Activated CD8-positive, alpha-beta memory T cell treated with anti-CD3 and anti-CD28 coated beads, Interleukin-2, amount 50 U/mL, for 24 hours (primary cell): ENCODE results near the gene CCSAP.
"Not testable (repeated sequence)": the region's sequence is repeated elsewhere in the genome, so short reads cannot be mapped to it uniquely, and the experiment has no call there.

Experiments used
- DNase-seq: peaks from one replicate; pipeline ENCODE4 v3.0.0-alpha.2; 2020; ENCODE audit errors: extremely low read depth

Gene CCSAP

DNA sequence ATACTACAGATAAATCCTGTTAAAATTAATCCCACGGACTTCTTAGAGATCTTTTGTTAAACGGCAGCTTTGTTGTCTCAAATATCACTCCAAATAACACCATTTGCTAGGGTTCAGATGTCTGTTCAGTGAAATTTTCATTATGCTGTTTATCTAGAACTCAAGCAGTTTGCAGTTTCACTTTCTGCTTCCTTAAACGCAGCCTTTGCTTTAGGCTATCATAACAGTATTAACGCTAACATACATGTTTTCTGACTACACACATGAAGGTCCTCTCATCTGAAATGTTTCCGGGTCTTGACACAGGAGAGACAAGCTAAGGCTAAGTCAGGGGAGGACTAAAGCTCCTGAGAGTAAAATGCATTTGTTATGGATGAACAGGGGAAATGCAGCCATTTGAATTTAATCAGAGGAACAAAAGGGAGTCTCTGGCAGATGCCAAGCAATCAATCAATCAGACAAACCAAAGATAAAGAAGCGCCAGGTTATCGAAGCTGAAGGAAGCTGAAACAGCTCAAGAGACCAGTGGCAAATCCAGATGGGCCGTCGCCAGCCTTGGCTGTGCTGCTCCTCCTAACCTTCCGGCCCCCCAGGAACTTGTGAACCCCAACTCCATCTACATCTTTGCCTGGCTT is 16.9 kb downstream of the CCSAP start:
- no peak for DNase-seq

DNA sequence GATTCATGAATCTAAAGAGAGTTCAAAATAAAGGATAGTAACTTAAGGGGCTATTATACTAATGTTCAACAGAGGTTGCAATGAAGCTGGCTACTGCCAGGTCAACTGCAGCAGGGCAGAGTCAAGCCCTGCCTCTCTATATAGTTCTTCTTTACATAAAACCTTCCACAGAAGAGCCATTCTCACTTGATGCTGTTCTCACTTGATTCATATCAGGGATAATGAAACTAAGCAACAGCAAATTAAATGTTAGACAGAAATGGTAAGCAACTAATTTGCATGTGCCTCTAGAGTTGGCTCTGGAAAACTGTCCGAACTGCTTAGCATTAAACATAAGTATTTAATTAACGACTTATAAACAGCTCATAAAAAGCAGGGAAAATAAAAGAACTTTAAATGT is 17.4 kb downstream of the CCSAP start:
- no peak for DNase-seq

DNA sequence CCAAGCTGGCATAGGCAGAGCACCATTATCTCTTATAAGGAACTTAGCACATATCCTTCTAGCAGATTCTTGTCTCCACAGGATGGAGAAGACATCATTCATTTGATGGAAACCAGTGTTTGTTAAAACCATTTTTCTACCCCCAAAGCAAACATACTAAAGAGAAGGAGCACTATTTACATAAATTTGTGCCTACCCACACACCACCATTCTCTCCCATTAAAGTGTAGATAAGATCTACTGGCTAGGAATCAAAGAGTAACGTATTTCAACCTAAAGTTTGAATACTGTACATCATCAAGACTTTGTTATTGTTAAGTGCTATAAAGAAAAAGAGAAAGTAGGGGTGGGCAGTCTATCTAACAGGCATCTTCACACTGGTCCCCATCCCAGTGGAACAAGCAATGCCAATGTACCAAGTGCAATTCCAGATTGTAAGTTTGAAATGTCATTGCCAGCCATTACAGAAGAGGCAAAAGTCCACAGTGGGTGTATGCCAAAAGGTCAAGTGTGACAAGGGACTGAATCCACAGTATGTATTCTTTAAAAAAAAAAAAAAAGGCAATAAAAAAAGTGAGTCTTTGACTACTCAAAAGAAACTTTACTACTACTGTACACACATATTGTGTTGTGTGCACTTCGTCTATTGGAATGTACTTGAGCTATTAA is 18.8 kb downstream of the CCSAP start:
- DNase-seq: no peak

DNA sequence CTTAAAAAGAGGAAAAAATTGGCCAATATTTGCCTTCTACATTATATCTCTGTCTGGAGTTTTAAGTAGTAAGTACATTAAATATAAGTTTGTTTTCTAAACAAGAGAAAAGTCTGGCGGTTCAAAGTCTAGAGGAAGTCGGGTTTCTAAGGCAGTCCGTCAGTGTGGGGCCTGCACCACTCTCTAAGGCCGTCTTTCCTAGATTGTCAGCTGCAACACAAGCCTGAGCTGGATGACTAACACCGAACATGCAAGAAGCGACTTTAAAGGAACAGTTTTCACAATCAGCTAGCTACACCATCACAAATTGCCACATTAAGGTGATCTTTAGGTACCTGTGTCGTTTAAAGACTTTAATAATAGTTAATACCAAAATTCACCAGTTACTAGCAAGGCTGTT is 19.6 kb downstream of the CCSAP start:
- no peak for DNase-seq

DNA sequence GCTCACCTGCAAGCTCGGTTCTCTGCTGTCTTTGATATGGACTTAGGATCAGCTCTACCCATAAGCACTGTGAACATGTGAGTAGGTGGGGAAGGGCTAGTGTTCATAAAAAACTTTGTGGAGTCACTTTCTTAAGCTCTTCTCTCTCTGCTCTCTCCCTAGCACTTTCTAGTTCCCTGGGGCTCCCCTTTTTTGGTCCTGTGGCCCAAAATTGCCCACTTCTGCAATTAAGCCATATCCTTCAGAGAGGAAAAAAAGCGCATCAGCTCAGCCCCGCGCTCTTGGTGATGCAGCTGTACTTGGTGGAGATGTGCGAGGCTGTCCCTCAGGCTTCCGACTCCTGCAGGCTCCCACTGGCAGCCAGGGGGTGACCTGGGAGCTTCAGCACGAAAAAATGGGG is 23.4 kb downstream of the CCSAP start:
- DNase-seq: no peak

DNA sequence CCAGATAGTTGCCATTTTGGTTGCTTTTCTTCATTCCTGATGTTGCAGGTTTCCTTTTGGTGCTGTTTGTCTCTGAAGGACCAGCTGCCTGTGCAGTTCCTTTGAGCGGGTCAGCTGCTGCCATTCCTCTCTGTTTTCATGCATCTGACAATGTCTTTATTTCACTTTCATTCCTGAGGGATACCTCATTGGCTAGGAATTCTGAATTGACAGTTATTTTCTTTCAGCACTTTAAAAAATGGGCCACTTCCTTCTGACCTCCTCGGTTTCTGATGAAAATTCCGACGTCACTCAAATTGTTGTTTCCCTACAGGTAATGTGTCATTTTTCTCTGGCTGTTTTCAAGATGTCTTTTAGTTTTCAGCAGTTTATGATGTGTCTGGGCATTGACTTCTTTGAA is 24.8 kb downstream of the CCSAP start:
- DNase-seq: no peak

DNA sequence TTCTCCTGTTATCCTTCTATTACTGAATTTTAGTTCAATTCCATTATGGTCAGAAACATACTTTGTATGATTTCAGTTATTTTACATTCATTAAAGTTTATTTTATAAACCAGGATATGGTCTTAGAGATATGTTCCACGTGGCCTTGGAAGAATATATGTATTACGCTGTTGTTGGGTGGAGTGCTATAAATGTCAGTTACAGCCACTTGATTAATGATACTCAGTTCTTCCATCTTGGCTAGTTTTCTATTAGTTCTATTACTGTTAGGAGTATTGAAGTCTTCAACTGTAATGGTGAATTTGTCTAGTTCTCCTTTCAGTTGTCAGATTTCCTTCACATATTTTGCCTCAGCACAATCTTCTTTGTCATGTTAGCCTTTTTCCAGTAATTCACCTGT is 26.7 kb downstream of the CCSAP start:
- DNase-seq: no peak

DNA sequence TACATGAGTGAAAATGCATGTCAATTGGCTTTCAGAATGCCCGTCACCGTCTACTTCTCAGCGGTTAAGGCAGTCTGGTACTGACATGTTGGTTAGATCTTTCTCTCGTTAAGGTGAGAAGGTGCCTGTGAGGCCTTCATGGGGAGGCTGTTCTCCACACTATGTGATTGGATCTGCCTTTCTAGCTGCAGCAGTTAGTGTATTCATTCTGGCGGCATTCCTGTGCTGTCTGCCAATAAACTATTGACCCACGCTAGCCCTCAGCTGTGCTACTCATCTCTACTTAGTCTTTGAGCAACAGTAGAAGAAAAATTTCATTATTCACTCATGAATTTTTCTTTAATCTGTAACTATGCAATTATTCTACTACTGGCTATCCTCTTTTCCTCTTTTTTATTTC is 32.0 kb downstream of the CCSAP start:
- DNase-seq: no peak

DNA sequence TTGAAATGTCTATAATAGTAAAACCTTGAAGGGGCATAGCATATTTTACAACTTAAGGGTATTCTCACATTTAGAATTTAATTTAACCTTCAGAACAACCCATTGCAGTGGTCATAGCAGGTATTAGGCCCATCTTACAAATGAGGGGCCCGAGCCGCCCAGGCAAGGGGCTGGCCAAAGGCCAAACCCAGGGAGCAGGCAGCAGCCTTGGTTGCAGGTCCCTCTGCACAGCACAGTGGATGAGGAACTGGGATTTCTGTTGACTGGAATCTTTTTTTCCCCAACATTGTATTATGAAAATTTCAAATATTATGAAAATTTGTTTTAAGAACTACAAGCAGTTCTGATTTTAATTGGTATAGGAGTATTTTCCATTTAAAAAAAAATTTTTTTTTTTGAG is 33.2 kb downstream of the CCSAP start:
- DNase-seq: no peak

DNA sequence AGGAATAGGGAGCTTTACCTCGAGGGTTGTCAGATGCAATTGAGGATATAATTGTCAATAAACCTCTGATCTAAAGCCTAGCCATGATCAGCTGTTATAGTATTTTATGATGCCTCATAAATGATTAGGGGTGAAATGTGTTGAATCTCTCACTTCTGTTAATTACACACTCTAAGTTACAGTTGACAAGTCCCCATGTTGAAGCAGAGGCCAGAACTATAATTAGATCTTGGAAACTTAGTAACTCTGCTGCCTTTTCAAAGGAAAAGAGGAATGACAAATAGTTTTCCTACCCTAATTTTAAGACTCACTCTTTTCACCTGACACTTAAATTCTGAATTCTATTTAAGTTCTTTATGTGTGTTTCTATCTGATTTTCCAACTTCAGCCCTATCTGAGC is 33.8 kb downstream of the CCSAP start:
- no peak for DNase-seq

DNA sequence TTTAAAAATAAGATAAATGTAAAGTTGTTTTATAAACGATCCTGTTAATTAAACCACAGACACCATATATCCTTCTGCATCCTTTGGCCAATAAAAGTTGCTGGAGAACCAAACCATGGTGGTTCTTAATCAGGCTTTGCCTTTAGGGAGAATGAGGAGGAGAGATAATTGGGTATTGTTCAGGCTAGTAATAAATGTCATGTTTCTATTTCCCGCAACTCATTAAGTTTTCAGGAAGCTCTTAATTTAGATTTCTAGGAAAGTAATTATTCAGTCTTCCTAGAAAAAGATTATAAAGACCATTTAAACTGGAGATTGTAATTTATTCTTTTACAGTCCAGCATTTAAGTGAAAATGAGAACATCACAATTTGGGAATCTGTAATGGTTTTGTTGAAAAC is 37.5 kb downstream of the CCSAP start:
- DNase-seq: no peak

DNA sequence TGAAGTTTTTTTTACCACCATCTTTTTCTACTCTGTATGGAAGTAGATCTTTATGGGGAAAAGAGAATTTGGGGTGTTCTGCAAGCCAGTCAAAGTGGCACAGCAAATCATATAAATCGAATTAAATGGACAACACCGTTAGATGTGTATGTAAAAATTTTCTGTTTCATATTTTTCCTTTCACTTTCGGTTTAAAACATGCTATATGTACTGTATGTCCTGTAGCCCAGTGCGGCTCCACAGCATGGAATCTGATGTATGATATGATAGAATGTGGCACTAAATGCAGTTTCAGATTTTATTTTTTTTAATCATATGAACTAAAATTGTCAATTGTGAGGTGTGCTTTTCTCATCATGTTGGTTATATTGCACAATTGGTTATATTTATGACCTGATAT is 39.0 kb downstream of the CCSAP start:
- no peak for DNase-seq

DNA sequence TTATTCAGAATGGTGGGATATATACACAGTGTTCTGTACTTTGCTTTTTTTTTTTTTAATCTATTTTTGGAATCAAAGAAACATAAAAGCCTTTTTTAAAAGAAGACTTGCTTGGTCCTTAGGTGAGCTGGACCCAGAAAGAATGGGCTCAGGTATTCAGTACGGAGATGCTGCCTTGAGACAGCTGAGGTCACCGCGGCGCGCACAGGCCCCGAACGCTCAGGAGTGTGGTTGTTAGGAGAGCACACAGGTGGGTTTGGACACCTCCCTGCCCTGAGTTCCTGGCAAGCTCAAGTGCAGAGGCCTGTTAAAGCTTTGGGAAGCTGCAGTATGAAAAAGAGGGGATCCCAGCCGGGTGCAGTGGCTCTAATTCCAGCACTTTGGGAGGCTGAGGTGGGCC is 40.1 kb downstream of the CCSAP start:
- DNase-seq: no peak

DNA sequence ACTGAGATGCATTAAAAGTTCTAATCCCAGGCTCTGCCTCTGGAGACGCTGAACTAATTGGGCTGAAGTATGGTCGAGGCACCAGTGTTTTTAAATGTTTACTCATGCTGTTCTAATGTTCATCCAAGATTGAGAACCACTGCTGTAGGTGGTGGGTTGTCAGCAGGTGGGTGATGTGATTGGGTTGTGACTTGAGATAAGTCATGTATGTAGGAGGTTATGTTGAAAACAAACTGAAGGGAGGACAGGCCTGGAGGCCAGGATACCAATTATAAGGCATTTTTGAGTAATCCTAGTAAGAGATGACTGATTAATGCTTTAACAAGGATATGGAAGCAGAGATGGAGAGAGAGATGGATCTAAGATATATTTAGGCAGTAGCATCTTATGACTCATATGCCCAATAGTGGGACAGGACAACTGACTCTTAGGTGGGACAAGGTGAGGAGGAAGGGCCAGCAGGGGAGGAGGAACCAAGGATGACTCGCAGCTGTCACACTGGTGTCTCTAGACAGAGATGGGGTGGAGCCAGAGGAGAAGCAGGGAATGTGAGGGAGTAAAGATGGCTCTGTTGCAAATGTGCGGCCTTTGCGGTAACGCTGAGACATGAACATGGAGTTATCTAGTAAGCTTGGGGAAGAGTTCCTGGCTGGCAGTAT is 42.6 kb downstream of the CCSAP start:
- DNase-seq: no peak

DNA sequence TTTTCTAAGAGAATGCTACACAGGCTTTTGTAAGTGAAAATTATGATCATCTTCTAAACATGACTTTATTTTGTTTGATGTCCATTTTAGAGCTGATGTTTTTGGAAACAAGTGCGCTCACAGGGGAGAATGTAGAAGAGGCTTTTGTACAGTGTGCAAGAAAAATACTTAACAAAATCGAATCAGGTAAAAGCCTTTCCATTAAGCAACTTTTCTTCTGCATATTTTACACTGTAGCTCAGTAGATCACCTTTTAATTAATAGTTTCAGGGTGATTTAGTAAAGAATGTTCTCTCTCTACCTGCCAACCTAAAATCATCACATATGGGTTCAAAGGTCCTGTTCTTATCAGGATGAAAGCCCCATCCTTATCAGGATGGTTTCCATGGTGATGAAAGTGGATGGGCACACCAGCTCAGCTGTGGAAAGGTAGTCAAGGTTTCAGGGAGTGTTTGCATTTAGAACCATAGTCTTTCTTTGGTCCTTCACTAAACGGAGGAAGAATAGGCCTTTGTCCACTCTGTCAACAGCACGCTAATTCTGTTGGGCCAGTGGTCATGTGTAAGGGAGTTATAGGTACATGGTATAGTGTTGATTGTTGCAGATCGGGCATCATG is 43.9 kb downstream of the CCSAP start:
- DNase-seq: no peak

DNA sequence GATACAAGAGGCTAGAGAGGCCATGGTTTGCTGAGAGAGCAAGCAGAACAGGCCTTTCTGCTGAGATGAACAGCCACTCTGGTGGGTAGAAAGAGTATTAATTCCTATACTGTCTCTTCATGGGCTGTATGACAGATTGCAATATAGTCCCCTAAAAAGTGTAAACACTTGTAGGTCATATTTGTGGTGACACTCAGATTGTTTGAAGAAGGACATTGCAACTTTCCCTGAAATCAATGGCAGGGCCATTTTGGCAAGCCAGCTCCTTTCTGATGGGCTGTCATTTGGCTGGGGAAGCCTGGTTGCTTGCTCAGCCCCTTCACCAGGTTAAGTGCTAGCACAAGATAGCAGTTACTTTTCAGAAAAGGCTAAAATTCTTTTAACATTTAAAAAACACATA is 44.4 kb downstream of the CCSAP start:
- DNase-seq: no peak

DNA sequence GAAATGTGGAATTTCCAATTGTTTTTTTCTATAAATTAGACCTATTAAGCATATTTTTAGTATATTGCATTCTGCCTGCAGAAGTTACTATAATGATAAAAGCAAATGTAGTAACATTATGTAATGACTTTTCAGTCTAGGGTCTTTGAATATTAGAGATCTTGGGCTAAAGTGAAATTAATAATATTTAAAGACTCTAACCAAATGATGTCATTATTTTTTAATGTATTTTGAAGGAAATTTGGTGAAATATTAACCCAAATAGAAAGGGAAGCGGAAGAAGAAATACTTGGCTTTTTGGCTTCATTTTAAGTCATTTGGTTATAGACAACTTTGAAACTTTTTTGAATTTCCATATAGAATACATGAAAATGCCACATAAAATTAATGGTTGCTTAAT is 45.1 kb downstream of the CCSAP start:
- DNase-seq: no peak

DNA sequence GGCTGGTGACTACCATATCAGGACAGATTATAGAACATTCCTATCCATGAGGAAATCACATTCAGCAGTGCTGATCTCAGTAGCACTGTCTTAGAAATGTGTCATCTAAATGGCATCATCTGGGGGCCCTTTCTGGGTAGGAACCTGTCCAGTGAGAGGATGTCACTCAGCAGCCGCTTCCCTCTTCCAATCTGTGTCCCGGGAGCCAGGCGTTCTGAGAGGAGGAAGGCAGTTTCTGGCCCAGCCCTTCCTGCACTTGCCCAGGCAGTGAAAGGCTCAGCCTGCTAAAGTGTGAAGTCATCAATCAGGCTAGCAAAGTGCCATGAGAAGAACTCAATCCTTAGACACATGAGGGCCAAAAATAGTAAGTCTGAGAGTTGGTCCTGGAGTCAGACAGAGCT is 46.3 kb downstream of the CCSAP start:
- DNase-seq: no peak

DNA sequence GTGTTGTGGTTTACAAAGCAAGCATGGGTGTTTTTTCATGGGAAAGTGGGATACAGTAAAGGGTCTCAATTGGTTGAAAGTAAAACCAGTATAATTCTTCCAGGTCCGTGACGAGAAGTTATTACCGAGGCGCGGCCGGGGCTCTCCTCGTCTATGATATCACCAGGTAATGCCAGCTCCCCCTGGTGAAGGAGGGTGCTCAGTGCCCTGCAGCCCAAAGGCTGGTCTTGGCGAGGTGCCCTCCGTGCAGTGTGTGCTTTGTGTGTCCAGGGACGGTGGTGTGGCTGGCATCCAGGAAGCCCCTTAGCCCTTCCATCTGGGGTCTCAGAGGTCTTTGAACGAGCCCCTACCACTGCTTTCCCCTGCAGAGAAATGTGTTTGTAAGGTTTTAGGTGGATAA is 47.1 kb downstream of the CCSAP start:
- DNase-seq: no peak

DNA sequence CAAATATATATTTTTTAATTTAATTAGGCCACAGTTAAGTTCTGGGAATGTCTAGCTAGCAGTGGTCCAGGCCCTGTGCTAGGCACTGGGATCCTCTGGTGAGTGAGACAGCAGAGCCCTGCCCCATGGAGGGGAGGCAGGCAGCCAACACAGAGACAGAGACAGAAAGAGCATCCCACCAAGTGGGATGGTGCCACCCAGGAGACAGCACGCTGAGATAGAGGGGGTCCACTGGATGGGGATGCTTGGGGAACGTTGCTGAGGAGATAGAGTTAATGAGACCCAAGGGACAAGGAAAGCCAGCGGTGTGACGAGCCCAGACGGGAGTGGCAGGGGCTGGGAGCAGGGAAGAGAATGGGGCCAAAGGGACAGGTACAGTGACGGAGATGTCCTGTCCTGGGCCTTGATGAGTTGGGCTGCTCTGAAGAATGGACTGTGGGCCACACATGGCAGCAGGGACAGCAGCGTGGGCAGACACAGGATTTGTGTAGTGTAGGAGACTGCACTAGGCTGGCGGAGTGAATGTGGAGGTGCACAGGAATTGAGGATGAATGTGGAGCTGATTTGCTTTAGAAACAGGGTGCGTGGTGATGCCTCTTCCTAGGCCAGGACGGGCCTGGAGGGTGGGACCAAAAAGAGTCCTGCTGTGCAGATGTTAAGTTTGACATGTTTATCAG is 49.2 kb downstream of the CCSAP start:
- no peak for DNase-seq

DNA sequence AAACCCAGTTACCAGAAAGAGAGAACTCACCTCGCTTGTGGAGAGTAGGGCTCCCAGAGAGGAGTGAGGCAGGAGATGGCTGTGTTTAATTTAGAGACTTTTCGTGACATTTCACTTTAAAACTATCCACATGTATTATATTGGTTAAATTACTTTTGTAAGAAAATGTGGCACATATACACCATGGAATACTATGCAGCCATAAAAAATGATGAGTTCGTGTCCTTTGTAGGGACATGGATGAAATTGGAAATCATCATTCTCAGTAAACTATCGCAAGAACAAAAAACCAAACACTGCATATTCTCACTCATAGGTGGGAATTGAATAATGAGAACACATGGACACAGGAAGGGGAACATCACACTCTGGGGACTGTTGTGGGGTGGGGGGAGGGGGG is 51.2 kb downstream of the CCSAP start:
- not testable (repeated sequence) for DNase-seq

DNA sequence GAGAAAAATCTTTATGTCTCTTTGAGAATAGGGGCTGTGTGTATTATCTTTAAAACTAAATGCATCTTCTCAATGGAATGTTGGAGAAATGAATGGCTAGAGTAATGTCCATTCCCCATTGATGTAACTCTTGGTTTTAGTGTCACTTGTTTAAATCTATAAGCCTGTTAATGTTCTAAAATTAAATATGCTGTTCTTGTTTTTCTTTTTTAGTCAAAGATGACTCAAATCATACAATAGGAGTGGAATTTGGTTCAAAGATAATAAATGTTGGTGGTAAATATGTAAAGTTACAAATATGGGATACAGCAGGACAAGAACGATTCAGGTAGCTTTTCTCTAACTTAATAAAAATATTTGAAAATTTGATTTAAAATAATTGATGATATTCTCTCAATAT is 54.3 kb downstream of the CCSAP start:
- DNase-seq: no peak

DNA sequence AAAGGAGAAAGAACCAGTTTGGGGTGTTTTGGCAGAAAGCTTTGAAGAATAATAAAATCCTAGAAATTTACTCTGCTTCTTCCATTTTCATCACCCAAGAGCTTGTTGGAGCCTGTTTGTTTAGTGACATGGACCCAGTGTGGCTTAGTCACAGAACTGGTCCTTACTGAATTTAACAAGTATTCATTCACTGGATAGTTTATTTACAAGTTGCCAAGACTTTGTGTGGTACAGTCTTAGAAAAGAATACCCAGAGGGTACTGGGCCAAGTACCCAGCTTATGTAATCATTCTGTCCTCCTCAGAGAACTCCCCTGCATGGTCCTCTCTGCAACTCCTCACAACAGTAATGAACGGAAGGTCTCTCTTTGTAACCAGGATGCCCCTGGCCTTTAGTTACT is 55.6 kb downstream of the CCSAP start:
- DNase-seq: no peak
